HG02885 (cell line): ENCODE data around the gene VIT.
"Not testable (repeated sequence)": the region's sequence is repeated elsewhere in the genome, so short reads cannot be mapped to it uniquely, and the experiment has no call there.

Experiments used
- ATAC-seq: cut with Tn5 transposase; IDR thresholded peaks from one replicate; pipeline ENCODE4 v1.9.1; 2021; ENCODE audit warnings: mild to moderate bottlenecking; ENCODE audit not compliant: unreplicated experiment, poor library complexity

The VIT gene

DNA sequence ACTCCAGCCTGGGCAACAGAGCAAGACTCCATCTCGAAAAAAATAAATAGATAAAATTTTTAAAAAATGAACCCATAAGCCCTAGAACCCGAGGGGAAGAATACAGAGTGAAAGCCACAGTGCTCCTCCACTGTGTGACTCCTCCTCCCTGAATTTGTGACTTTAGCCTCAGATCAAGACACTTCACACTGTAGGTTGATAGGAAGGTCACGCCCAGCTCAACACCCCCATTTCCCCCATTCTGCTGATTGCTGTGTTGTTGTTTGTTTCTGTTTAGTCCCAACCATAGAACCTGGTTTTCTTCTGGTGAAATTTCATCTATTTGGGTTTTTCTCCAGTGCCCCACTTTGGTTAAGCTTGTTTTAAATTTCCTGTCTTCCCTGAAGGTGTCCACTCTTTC, 102.2 kb downstream of the VIT start:
- ATAC-seq: no peak

DNA sequence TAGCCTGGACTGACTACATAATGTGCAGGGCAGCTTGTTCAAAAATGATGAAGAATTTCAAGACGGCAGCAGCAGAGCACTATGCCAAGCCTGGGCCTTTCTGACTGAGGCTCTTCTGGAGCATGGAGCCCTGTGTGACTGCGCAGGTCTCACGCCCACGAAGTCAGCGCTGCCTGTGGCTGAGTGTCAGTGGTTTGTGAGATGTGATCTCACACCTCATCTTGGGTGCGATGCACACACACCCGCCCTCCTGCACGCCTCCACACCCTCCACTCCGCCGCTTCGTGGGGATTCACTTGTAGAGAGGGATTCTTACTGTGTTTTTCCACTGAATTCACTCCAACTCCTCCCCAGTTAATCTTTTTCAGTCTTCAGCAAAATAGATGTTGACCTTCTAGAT, 103.9 kb downstream of the VIT start:
- ATAC-seq: no peak

DNA sequence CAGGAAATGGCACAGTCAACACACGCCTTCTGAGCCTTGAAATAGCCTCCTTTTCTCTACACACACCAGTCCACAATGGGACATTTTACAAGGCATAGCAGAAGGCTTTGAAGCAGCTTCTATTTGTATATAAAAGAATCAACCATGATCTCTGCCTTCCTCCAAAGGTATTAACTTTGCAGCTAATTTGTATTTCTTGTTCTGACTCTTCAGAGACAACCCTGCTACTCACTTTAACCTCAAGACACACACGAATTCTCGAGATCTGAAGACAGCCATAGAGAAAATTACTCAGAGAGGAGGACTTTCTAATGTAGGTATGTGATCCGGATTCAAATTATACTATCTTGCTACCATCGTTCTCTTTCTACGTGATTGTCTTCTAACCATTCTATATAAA, 104.6 kb downstream of the VIT start:
- ATAC-seq: no peak

DNA sequence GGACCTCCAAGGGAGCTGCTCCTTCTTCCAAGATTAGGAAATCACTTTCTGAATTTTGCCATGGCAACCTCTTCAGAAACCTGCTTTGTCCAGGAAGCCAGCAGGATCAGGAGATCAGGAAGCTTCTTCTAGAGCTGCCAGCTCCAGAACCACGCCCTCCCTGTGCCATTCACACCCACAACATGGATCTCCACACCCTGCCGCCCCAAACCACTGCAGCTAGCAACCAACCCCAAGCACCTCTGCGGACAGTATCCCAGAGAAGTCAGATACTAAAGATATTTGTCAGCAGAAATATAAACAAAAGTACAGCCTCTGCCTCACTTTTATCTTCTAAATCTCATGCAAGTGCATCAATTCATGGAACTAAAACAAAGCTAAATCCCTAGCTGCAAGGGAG, 106.4 kb downstream of the VIT start:
- ATAC-seq: no peak

DNA sequence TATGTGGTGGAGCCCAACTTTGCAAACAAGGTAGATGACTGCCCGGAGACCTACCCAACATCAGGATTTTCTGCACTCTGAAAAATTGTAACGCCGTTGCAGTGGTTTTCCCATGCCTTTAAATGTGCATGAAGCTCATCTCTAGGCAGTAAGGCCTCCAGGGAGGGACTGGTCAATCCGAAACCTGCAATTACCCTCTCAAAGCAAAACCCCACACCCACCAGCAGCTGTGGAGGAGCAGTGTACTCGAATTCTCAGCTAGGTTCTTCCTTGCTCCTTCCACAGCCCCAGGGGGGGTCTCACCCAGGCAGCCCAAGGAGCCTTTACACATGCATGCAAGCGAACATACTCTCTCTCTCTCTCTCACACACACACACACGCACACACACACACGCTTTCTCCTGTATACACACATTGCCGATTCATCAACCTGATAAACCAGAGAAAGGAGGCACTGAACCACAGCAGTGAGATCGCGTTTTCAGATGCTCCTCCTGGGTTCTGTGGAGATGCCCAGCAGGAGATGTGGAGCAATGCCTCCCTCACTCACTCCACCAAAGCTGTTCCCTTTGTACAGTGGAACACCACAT, 109.2 kb downstream of the VIT start:
- peak; percentile 73 for ATAC-seq

DNA sequence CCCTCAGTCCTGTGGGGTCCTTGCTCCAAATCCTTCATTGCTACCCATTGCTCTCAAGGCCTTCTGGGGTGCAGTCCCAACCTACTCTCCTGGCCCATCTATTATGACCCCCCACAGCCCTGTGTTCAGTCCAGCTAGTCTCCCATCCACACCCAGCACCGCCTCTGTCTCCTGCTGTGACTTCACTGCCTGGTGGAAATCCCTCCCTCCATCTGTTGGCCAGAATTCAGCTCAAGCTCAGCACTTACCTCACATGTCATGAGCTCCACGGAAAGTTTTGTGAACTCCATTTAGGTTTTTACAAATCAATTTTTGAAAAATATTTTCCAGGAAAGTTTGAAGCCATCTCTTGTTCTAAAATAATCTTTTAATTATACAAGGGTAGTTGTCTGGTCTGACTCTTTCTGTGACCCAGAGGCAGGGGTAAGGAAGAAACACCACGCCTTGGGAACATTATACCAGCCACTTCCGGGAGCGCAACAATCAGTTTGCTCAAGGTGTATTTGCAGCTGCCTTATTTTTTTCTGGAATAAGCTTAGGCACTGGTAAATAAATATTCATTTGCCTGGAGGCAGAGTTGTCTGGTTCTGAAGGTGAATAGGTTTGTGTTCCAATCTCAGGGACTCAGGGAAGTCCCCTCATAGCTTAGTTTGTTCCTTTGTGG, 110.8 kb downstream of the VIT start:
- ATAC-seq: no peak

DNA sequence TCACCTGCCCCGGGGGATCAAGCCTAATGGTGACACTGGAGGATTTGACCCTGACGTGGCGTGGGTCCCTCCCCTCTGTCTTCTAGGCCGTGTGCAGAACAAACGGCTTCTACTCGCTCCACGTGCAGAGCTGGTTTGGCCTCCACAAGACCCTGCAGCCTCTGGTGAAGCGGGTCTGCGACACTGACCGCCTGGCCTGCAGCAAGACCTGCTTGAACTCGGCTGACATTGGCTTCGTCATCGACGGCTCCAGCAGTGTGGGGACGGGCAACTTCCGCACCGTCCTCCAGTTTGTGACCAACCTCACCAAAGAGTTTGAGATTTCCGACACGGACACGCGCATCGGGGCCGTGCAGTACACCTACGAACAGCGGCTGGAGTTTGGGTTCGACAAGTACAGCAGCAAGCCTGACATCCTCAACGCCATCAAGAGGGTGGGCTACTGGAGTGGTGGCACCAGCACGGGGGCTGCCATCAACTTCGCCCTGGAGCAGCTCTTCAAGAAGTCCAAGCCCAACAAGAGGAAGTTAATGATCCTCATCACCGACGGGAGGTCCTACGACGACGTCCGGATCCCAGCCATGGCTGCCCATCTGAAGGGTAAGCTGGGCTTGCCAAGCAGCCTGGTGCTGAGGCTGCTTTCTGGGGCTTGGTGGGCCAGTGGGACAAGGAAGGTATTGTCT, 112.0 kb downstream of the VIT start:
- no peak for ATAC-seq

DNA sequence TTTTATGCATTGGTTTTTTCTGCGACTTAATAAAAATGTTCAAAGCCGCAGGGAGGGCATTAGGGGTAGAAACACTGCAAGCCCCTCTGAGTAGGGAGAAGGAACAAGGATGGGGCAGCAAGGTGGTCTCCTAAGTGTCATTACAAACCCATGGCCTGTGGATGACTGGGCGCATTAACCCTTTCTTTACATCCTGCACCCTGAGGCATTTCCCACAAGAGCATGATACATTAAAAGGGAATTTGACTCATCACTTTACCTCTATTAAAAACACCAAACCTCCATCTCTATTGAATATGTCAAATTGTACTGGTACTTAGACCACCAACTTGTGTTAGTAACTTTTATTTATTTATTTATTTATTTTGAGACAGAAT, 112.5 kb downstream of the VIT start:
- no peak for ATAC-seq

DNA sequence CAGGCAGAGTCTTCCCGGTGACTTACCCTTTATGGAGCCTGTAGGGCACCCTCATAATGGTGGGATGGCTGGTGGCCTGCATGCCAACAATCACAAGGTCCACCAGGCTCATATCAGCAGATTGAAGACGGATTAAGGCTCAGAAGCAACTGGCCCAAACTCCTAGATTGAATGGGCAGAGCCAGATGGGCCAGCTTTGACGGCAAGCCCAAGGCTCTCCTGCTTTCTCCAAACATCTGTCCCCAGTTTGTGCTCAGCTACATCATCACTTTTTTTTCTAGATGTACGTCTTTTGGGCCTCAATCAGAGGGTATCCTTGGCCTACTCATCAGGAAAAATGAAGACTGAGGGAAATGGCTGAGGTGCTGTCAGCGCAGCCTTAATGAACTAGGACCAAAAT, 114.6 kb downstream of the VIT start:
- no peak for ATAC-seq

DNA sequence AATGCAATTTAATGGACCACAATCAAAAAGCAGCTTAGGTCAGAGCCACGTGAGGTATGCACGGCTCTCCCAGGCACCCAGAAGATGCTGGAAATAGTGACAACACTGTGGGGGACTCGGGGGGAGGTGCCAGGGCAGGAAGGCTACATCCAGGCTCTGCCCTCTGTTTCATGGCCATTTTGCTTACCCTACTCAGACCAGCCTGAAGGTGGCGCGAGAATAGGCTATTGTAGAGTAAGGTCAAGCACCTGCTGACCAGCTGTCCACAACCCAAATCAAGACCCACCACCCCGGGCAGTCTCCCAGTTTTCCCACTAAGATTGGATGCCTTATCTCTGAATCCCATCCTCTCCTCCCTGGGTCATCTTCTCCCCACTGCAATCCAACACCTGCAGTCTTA, 115.7 kb downstream of the VIT start:
- ATAC-seq: no peak

DNA sequence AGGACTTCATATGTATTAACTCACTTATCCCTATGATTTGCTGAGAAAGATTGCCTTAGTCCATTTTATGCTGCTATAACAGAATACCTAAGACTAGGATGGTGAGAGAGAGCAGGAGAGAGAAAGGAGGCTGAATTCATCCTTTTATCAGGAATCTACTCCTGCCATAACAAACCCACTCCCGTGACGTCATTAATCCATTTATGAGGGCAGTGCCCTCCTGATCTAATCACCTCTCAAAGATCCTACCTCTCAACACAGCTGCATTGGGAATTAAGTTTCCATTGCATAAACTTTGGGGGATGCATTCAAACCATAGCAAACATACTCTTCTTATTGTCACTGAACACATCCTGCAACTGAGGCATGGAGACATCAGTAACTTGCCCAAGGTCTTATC, 122.0 kb downstream of the VIT start:
- ATAC-seq: no peak

DNA sequence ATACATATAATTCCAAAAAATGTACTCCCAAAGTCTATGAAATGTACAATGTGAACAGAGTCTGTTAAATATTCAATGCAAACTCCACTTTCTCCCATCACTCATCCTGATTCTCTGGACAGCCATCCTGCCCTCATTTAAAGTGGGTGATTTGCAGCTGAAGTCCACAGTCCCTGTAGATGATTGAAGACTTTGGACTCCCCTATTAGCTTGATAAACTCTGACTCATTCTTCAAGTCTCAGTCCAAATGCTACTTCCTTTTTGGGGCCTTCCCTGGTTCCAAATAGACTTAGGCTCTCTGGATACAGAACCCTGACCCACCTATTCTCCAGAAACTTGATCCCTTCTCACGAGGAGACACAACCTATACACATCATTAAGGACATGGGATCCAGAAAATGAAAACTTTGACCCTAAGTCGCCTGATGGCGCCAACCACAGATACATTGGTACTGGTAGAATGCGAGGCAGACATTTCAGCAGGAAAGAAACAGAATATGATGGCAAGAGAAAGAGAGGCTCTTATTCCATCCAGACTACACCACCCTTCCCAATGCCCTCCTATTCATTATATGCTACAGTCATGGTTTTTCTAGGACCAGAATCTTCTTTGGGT, 122.7 kb downstream of the VIT start:
- ATAC-seq: no peak

DNA sequence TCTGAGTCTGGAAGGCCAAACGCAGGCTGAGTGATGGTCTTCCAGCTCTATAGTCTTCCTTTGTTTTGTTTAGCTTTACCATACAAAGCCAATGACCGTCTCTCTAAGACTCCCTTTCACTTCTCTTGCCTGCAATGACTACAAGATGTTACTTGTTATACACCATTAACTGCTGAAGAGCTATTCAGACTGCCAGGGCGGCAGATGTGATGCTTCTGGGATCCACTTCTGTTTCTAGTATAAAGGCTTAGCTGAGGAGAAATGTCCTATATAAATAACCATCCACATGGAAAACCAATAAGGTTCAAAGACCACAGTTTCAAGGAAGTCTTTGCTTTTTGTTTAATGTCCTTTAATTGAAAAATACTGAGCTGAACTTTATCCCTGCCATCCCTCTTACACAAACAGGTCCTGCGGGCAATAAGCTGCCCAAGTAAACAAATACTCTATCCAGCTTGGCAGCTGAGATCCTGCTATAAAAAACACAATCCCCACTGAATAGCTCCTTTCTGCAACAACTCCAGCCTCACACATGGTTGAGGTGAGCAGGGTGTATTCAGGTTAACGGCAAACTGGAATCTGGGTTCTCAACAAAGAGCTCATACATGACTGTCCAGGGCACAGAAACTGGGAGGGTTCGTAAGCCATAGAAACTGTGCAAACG, 124.6 kb downstream of the VIT start:
- ATAC-seq: no peak

DNA sequence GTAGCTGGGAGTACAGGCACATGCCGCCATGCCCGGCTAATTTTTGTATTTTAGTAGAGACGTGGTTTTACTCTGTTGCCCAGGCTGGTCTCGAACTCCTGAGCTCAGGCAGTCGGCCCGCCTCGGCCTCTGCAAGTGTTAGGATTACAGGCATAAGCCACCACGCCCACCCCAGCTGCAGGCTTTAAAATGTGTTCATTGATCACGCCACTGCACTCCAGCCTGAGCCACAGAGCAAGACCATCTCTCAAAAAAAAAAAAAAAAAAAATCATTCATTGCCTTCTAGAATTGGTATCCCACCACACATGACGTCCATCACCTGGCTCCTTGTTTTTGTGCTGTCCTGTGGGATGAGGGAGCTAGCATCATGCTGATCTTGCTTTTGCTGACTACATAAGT, 127.4 kb downstream of the VIT start:
- no peak for ATAC-seq

DNA sequence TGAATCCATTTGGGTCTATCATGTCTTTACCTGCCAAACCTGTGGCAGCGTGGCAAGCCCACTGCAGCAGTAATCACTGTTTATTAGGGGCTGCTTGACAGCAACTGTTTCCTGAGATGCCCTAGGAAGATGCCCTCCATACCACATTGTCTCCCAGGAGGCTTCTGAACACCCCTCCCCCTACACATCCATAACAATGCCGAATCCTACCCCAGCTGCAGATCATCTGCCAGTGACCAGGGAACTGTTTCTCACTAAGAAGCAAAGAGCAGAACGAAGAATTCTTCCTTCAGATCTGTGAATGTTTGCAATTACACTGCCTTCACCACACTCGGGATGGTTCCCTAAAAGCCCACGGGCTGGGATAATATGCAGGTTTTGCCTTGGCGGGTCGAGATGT, 127.8 kb downstream of the VIT start:
- ATAC-seq: no peak

DNA sequence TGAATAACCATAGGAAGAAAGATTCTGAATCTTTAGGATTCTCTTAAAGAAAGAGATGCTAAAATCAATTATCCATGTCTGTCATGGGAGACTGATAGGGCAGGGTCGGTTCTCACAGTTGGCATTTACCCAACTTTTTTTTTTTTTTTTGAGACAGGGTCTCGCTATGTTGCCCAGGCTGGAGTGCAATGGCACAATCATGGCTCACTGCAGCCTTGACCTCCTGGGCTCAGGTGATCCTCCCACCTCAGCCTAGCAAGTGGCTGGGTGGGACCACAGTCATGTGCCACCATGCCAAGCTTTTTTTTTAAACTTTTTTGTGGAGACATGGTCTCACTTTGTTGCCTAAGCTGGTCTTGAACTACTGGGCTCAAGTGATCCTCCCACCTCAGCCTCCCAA, 128.2 kb downstream of the VIT start:
- not testable (repeated sequence) for ATAC-seq

DNA sequence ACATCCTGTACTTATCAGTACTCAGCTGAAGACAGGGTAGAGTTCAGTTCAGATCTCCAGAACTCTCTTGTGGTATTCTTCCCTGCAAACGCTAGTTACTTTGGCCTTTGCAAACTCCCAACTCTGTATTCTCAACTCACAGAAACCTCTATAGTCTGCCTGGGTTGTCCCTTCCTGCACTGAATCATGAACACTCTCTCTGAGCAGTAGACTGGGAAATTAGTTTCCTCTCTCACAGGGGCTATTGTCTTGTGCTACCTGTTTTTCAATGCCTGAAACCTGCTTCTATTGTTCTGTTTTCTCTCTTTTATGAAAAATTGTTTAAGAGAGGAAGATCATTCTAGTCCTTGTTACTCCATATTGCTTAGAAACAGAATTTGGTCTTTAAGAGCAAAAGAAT, 134.7 kb downstream of the VIT start:
- no peak for ATAC-seq

DNA sequence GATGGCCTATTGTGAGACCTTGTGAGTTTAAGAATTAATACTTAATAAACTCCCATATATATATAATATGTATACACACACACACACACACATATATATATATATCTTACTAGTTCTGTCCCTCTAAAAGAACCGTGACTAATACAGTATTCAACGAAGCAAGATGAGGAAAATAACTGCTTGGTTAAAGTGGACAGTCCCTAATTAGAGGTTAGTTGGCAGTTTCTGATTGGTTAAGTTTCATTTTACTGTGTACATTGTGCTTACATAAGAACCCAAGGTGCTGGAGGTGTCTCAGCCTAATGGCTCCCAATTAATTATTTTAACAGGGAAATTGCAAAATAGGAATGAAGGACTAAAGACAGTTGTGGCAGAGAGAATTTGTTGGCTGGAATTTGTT, 137.7 kb downstream of the VIT start:
- ATAC-seq: no peak

DNA sequence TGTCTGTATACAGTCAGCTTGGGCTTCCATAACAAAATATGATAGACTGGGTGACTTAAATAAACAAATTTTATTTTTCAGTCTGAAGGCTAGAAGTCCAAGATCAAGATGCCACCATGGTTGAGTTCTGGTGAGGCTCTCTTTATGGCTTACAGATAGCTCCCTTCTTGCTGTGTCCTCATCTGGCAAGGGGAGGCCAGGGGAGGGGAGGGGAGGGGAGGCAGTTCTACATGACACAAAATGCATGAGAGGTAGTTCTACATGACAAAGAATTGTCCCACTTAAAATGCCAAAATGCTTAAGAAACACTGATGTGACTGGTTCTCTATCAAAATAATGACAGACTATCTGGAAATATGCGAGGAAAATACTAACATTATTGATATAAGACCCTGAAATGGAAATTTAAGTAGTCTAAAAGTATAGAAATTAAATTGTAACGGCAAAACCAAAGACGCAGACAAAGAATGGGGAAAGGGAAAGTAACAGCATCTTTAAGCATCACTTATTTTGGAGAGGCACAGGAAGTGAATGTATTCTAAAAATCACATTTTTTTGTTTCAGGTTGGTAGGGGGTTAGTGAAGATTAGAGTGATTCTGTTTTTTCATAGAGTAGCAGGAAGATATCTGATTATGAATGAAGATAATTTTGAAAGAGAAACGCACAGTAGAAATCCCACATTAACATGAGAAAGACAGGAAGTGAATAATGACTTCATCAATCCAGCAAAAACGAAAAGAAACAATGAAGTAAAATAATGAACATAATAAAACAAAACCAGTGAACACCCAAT, 138.4 kb downstream of the VIT start:
- no peak for ATAC-seq

DNA sequence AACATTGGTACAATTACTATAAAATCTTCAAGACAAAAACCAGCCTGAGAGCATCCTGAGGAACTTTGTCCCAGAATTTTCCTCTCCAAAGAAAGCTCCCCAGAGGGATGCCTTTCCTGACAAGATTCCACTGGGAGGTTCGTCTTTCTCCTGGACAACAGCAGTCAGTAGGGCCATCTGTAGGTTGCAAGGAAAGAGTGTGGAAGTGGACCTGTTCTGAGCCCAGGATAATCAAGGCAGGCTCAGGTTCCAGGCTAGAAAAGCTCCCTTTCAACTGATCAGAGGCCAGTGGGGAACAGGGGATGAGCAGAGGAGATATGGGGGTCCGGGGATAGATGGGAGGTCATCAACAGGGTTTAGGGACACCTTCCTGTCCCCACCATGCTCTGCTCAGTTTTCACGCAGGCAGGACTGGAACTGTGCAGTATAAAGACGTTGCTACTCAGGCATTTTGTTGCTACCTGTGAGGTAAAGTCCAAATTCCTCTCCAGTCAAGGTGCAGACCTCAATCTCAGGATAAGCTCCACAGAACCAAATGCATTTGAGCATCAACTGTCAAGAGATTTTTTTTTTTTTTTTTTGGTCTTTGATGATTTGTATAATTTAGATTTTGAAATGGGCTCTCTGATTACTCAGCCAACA, 143.6 kb downstream of the VIT start:
- ATAC-seq: no peak
